GM18511 (cell line): ENCODE data around the gene NF1.
"Not testable (repeated sequence)": the region's sequence is repeated elsewhere in the genome, so short reads cannot be mapped to it uniquely, and the experiment has no call there.

ENCODE experiments used
- ATAC-seq: cut with Tn5 transposase; IDR thresholded peaks from one replicate; pipeline ENCODE4 v1.9.1; 2021; ENCODE audit warnings: mild to moderate bottlenecking, moderate library complexity; ENCODE audit not compliant: unreplicated experiment

The NF1 gene

DNA sequence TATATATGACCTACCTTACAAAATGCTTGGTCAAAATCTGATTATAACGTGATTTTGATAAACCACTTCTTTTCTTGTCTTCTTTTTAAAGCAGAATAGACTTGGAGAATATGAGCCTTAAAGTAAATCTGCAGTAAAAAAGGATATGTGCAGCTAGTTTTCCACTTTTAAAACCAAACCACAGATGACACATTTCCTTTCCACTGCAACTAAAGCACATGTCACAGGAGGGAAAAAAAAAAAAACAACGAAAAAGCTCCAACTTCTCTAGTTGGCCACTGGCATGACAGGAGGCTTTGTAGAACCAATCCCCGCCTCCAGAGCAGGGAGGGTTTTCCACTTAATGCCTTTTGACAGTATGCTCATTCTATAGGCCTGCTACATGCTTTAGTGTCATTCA, 226.7 kb downstream of the NF1 start, which contains the start of gene EVI2A:
EVI2A (minus strand) TSS at position 142 of the 400 bp plus-strand sequence. CDS start 2,609 bp downstream, outside the sequence.
- peak; percentile 62 for ATAC-seq

- no peak for ATAC-seq
Measured at GRCh38 chr17:31321966-31322365, 227.2 kb downstream of the NF1 start.

GRCh38 chr17:31323551-31323950, 228.8 kb downstream of the NF1 start:
- ATAC-seq = no peak

DNA sequence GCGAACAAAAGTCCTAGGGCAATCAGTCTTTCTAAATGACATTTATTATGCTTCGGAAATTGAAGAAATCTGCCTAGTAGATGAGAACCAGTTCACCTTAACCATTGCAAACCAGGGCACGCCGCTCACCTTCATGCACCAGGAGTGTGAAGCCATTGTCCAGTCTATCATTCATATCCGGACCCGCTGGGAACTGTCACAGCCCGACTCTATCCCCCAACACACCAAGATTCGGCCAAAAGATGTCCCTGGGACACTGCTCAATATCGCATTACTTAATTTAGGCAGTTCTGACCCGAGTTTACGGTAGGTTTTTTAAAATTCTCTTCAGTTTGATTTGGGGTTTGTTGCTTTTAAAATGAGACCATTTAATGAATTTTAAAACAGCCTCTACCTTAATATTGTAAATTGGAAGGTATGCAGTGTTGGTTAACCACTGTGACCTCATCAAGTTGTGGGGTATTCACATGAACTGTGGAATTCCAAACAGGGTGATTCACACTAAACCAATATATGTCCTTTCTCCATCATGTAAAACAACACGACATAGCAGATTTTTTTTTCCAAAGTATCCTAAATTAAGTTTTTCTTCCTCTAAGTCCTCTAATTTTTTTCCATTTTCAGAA, 232.9 kb downstream of the NF1 start:
- no peak for ATAC-seq

DNA sequence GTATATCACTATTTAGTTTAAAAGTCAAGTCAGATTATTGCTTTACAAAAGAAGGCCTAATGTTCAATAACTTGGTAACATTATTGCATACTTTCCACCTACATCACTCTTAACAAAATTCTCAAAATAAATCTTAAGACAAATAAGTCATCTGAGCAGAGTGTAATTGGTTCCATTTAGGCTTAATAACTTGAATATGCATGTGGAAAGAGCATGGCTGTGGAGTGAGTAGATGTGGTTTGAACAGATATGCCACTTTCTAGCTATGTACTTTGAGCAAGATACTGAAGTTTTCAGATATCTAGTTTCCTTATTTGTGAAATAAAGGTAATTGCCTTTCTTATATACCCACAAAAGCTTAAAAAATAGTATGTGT, 233.4 kb downstream of the NF1 start:
- no peak for ATAC-seq

- ATAC-seq = no peak
Measured at GRCh38 chr17:31329221-31329620, 234.4 kb downstream of the NF1 start.

DNA sequence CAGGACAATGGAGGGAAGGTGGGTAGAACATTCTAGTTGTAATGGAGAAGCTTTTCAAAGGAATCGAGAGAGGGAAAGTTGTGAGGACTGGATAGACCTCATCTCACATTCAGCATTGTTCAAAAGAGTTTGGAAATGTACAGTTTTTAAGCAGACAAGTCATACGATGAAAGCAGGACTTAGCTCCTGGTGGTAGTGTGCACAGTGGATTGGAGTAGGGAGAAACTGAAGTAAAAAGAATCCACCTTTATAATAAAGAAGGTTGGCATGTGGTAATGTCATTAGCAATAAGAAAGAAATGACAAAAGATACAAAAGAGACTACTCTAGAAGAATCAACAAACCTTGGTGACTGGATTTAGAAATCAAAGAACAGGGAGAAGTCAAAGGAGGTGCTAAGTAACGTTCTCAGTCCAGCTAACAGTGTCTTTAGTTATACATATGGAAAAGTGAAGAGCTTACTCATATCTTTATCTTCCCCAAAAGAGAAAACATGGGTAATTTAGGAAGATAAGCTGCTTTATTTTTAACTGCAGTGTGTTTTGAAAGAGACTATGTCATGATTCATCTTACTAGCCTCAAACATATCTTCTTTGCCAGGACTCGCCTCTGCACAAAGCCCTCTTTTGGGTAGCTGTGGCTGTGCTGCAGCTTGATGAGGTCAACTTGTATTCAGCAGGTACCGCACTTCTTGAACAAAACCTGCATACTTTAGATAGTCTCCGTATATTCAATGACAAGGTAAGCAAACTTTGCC, 245.3 kb downstream of the NF1 start:
- ATAC-seq = no peak

- ATAC-seq = not testable (repeated sequence)
Measured at GRCh38 chr17:31345191-31345747, 250.5 kb downstream of the NF1 start.

GRCh38 chr17:31349454-31349853, 254.7 kb downstream of the NF1 start:
- no peak for ATAC-seq

DNA sequence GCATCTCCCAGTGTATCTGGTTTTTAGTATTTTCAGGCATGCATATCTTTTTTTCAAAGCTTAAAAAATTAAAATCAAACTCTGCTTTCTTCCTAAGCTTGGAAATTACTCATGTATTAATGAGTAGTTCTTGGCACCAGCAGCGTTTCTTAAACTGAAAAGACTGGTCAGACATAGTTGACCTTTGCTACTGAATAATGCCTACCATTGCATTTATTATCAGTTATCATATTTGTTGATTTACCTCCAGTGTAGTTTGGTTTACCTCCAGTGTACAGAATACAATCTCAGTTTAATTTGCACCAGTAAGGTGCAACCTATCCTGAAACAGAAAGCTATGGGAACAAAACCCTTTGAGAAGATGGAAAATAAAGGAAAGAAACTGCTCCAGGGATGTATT, 261.2 kb downstream of the NF1 start:
- no peak for ATAC-seq

DNA sequence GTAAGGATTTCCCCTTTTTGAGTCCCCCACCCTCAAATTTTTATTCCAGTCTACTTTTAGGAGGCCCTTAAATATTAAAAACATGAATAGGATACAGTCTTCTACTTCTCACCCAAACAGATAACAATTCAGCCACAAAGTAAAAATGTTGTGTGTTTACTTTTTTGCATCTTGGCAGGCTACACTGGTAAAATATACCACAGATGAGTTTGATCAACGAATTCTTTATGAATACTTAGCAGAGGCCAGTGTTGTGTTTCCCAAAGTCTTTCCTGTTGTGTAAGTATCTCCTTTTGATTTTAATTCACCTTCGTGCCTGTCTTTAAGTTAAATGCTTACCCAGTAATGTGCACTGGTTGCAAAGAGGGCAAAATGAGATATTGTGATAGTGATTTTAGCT, 262.3 kb downstream of the NF1 start:
- ATAC-seq = no peak

DNA sequence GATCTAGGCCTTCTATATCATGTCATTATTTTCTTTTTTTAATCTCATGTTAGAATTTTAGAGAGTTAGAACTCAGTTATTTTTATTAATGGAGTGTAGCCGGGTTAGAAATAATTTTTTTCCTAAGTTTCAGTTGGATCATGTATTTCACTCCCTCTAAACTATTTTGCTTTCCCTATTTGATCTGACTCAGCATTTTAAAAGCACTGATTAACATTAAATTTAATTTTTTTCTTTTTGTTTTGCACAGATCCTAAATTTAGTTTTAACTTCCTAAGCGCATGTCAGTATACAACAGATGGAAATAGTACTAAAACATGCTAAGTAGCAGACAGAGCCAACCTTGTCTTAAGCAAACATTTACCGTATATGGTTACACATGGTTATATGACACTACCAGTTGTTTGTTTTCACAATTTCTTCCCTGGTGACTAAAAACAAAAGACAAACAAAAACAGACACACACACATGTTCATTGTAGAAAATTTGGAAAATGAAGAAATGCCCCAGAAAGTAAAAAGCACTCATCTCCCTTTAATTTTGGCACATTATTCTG, 263.1 kb downstream of the NF1 start:
- ATAC-seq = no peak

GRCh38 chr17:31364012-31364411, 269.2 kb downstream of the NF1 start:
- no peak for ATAC-seq

DNA sequence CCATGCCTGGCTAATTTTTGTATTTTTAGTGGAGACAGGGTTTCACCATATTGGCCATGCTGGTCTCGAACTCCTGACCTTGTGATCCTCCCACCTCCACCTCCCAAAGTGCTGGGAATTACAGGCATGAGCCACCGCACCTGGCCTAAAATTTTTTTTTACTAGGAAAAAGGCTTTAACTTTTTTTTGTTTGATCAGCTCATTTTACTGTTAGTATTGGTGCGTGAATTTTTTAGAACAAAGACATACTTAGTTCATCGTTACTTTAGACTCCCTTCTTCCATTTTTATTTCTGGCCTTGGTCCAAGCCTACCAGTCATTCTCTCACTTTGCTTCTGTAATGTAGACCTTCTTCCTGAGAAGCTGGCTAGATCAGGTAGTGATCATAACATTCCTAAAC, 271.3 kb downstream of the NF1 start:
- ATAC-seq = no peak

- no peak for ATAC-seq
Measured at GRCh38 chr17:31369266-31369665, 274.5 kb downstream of the NF1 start.

DNA sequence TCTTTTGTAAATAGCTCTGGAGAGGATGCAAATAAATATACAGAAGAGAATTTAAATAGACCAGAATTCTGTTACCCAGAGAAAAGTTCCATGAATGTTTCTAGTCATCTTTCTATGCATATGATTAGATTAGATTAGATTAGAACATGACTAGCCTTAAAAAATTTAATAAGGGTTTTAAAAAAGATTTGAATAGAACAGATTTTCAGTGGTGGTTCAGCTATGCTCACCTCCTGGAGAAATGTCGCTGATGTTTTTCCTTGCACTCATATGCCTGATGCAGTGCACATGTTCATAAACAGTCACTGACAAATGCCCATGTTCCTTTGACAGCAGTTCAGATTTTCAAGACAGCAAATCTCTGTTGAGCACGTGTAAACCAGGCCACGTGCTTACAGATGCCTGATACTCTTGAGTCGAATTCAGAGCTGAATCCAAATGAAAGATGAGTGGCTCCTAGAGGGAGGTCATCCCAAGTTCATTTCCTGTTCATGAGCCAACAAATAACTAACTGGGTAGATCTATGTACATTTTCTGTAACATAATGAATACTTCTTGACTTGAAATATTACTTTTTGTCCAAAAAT, 276.8 kb downstream of the NF1 start:
- no peak for ATAC-seq

- no peak for ATAC-seq
Measured at GRCh38 chr17:31373150-31374093, 278.6 kb downstream of the NF1 start.

- ATAC-seq = no peak
Measured at GRCh38 chr17:31374094-31374447, 279.3 kb downstream of the NF1 start.

GRCh38 chr17:31374503-31374902, 279.7 kb downstream of the NF1 start:
- ATAC-seq = no peak

DNA sequence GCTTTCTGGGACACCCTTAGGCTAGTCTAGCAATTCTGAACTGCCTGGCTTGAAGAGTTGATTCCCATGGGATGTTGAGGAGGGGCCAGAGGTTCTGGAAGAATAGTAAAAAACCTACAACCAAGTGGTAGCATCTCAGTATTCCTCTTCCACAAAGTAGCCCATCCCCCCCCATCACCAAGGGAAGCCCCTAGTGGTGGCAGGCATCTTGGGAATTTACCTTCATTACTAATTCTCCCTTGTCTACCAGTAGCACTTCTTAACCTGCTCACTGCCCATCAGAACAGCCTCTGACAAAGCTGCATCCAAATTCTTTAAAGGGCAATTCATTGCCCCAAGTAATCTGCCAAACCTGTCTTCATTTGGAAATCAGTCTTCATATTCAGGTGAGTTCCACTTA, 283.9 kb downstream of the NF1 start:
- no peak for ATAC-seq
